ENCODE measurements around the gene KRT75.

Gene KRT75

DNA sequence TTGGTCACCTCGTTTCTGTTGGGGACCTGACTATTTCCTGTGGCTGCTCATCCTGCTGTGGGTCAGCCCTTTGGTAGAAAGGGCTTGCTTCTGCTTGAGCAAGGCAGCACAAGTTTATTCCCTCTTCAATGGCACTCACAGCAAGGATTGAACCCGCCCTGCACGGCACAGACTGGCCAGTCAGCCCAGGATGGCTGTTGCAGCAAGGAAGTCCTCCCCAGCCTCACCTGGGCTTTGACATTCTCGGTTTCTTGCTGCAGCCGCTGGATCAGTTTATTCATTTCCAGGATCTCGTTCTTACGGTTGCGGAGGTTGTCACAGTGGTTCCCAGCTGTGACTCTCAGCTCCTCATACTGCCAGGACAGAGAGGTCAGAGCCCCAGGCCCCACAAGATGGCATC, 37.5 kb downstream of the KRT75 start:
- no peak overlapping the region for H3K4me3 ChIP-seq (replicated peaks; ENCODE audit: low read depth, low read length)
- no peak for DNase-seq (ENCODE audit: extremely low read depth, low read depth)
- TF ChIP-seq, protein P1, sequence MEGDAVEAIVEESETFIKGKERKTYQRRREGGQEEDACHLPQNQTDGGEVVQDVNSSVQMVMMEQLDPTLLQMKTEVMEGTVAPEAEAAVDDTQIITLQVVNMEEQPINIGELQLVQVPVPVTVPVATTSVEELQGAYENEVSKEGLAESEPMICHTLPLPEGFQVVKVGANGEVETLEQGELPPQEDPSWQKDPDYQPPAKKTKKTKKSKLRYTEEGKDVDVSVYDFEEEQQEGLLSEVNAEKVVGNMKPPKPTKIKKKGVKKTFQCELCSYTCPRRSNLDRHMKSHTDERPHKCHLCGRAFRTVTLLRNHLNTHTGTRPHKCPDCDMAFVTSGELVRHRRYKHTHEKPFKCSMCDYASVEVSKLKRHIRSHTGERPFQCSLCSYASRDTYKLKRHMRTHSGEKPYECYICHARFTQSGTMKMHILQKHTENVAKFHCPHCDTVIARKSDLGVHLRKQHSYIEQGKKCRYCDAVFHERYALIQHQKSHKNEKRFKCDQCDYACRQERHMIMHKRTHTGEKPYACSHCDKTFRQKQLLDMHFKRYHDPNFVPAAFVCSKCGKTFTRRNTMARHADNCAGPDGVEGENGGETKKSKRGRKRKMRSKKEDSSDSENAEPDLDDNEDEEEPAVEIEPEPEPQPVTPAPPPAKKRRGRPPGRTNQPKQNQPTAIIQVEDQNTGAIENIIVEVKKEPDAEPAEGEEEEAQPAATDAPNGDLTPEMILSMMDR (IDR thresholded peaks at IDR 0.05; ENCODE audit: low read depth, low read length, missing control alignments), result no peak

DNA sequence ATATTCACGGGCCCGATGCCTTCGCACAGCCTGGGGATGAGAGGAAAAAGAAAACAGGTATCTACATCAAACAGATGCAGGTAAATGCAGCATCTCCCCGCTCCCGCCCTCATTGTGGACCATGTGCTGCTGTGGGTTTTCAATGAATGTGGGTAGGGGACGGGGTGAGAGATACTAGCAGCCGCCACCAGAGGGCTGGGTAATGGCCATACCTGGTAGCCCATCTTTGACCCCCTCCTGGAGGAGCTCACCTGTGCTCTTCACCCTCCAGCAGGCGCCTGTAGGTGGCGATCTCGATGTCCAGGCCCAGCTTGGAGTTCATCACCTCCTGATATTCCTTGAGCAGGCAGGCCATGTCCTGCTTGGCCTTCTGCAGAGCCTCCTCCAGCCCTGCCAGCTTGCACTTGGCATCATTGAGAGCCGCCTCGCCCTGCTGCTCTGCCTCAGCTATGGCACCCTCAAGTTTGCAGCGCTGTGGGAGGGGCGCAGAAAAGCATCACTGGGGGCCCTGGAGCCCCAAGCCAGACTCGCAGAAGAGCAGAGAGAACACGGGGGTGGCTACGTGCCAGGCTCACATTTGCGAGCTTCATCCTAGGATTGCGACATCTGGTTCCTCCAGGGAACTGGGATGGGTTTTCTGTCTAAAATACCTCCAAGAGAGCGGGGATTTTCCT, 38.3 kb downstream of the KRT75 start:
- no peak overlapping the region for H3K4me3 ChIP-seq (replicated peaks; ENCODE audit: low read depth, low read length)
- DNase-seq (ENCODE audit: extremely low read depth, low read depth), result no peak
- TF ChIP-seq, protein P1 (IDR thresholded peaks at IDR 0.05; ENCODE audit: low read depth, low read length, missing control alignments), result peak; percentile 27

DNA sequence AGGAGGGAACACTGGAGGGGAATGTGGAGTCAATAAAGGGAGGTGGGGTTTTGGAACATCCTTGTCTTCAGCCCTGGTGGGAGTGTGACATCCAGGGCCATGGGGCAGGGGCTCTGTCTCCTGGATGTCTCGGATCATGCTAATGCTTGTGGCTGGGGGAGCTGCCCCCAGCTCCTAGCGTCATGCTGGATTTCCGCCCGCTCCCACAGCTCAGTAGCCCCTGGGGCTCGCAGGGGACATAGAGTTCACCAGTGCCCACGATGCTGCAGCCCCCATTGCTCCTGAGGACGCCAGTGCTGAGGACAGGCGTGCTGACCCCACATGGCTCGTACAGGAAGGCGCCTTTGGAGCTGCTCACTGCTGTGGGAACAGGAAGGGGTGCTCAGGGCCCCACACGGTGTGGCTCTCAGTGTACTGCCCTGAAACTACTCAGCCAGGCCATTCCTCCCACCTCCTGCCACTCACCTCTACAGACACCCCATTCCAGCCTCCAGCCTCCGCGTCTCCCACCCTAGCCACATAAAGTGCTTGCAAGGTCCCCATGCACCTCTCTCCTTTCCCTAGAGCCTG, 39.2 kb downstream of the KRT75 start:
- TF ChIP-seq, protein P1 (IDR thresholded peaks at IDR 0.05; ENCODE audit: low read depth, low read length, missing control alignments), result no peak
- no peak overlapping the region for H3K4me3 ChIP-seq (replicated peaks; ENCODE audit: low read depth, low read length)
- no peak for DNase-seq (ENCODE audit: extremely low read depth, low read depth)

DNA sequence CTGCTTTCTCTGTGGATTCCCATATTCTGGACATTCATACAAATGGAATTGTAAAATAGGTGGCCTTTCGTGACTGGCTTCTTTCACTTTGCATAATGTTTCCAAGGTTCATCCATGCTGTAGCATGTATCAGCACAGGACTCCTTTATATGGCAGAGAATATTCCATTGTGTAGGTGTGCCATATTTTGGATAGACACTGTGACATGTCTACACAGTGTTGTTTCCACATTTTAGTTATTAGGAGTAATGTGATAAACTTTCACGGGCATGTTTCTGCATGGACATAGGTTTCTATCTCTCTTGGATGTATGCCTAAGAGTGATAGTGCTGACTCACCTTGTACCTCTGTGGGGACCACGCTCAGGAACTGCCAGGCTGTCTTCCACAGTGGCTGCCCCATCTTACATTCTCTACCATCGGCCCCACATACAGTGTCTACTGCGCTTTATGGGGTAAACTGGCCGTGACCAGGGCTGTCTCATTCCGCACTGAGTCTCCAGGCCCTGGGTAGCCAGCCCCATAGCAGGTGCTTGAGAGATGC, 41.6 kb downstream of the KRT75 start:
- DNase-seq (ENCODE audit: extremely low read depth, low read depth), result no peak
- TF ChIP-seq, protein P1 (IDR thresholded peaks at IDR 0.05; ENCODE audit: low read depth, low read length, missing control alignments), result no peak
- no peak overlapping the region for H3K4me3 ChIP-seq (replicated peaks; ENCODE audit: low read depth, low read length)

DNA sequence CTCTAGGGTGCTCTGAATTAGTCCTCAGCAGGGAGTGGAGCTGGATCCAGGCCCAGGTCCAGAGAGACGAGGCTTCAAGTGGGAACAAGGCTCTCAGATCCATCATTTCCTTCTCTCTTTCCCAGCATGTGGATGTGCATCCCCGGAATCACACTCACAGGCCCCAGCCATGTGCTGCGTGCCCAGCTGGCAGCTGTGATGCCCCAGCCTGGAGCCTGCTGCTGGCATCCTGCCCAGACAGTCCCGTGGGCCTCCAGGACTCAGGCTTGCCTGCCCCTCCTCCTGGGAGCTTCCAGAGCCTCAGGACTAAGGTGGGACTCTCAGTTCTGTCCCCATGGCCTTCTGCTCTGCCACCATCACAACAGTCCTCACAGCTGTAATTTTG, 42.6 kb downstream of the KRT75 start:
- TF ChIP-seq, protein P1 (IDR thresholded peaks at IDR 0.05; ENCODE audit: low read depth, low read length, missing control alignments), result no peak
- no peak for DNase-seq (ENCODE audit: extremely low read depth, low read depth)
- no peak overlapping the region for H3K4me3 ChIP-seq (replicated peaks; ENCODE audit: low read depth, low read length)

DNA sequence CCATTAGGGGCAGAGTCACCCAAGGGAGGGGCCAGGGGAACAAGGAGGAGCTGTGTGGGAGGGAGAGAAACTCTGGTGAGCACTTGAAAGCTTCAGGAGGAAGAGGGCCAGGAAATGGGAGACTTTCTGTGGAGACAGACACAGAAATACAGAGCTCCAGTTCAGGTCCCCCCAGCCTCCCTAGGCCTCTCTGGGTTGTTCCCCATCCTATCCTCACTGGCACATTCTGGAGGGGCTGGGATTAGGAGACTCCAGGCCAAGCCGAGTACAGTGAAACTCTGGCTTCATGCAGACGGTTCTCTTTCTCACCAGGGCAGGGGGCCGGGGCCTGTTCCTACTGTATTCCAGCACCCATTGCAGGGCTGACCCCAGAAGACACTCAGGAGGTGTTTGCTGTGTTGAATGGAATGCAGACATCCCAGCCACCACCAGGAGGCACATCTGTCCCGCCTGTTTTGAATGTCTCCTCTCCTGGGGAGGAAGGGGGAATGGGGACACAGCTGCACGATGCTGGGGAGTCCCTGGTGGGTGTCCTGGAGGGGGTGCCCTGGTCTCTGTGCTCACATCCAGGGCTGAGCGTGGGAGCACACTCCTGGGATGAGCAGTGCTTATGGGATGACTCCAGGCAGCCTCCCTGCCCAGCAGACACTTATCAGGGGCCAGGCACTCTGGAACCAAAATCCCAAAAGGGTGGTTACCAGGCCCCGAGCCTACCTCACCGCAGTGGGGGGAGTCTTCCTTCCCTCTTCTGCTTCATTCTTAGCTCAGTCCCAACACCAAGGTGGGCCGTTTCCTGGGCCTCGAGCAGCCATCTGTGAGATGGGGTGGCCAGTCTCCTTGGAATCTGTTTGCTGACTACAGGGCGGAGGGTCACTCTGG, 43.2 kb downstream of the KRT75 start:
- no peak for DNase-seq (ENCODE audit: extremely low read depth, low read depth)

More for the DNA sequence above, 43.2 kb downstream of the KRT75 start:
- TF ChIP-seq, protein P1 (IDR thresholded peaks at IDR 0.05; ENCODE audit: low read depth, low read length, missing control alignments), result peak; percentile 65
- H3K4me3 ChIP-seq (replicated peaks; ENCODE audit: low read depth, low read length), result no peak overlapping the region

Data from HFF-Myc (cell line).